ENCODE results near the gene RNF144A.

The RNF144A gene

GRCh38 chr2:7027956-7028655 is 110.9 kb downstream of the RNF144A start:
- Histone ChIP-seq H3K4me1 (ENCODE audit: insufficient read depth, poor library complexity, severe bottlenecking) (no peaks in the 10 kb centered on the region), H3K27ac (ENCODE audit: poor library complexity, severe bottlenecking) (no peak overlapping the region), H3K36me3 (ENCODE audit: low read depth) (no peaks in the 10 kb centered on the region), H3K9me3 (ENCODE audit: severe bottlenecking) (no peaks in the 10 kb centered on the region), H3K27me3 (ENCODE audit: insufficient read depth, poor library complexity, severe bottlenecking) (no peaks in the 10 kb centered on the region), H3K4me3 (ENCODE audit: severe bottlenecking) (no peak overlapping the region)
- ATAC-seq (ENCODE audit: low read depth) (no peak), DNase-seq (ENCODE audit: low spot score) (no peak)
- TF ChIP-seq, protein P1, sequence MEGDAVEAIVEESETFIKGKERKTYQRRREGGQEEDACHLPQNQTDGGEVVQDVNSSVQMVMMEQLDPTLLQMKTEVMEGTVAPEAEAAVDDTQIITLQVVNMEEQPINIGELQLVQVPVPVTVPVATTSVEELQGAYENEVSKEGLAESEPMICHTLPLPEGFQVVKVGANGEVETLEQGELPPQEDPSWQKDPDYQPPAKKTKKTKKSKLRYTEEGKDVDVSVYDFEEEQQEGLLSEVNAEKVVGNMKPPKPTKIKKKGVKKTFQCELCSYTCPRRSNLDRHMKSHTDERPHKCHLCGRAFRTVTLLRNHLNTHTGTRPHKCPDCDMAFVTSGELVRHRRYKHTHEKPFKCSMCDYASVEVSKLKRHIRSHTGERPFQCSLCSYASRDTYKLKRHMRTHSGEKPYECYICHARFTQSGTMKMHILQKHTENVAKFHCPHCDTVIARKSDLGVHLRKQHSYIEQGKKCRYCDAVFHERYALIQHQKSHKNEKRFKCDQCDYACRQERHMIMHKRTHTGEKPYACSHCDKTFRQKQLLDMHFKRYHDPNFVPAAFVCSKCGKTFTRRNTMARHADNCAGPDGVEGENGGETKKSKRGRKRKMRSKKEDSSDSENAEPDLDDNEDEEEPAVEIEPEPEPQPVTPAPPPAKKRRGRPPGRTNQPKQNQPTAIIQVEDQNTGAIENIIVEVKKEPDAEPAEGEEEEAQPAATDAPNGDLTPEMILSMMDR (IDR thresholded peaks at IDR 0.05; ENCODE audit: poor library complexity, severe bottlenecking): no peak

DNA sequence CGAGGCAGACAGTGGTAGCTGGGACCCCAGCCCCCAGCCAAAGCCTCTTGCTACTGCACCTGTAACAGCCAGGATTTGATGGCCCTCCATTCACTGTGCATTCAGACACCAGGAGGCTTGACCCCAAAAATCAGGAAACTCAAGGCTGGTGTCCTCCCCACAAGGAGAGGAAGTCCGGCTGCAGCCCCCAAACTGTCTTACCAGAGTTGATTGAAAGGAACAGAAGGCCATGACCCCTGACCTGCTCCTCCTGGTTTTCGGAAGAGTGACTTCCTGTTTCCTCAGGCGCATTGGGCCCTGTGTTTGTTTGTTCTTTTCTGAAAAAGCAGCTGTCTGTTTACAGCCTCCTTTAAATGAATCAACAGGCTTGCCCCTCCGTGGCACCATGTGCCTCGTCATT is 111.6 kb downstream of the RNF144A start:
- H3K9me3 ChIP-seq (ENCODE audit: severe bottlenecking): no peaks in the 10 kb centered on the region
- H3K27ac ChIP-seq (ENCODE audit: poor library complexity, severe bottlenecking): no peak overlapping the region
- H3K4me1 ChIP-seq (ENCODE audit: insufficient read depth, poor library complexity, severe bottlenecking): no peaks in the 10 kb centered on the region
- H3K36me3 ChIP-seq (ENCODE audit: low read depth): no peaks in the 10 kb centered on the region
- ATAC-seq (ENCODE audit: low read depth) (no peak), DNase-seq (ENCODE audit: low spot score) (no peak)
- TF ChIP-seq, protein P1 (IDR thresholded peaks at IDR 0.05; ENCODE audit: poor library complexity, severe bottlenecking): no peak
- H3K27me3 ChIP-seq (ENCODE audit: insufficient read depth, poor library complexity, severe bottlenecking): no peaks in the 10 kb centered on the region
- no peak overlapping the region for H3K4me3 ChIP-seq (ENCODE audit: severe bottlenecking)

- H3K27me3 ChIP-seq (ENCODE audit: insufficient read depth, poor library complexity, severe bottlenecking): no peaks in the 10 kb centered on the region
- H3K27ac ChIP-seq (ENCODE audit: poor library complexity, severe bottlenecking): no peak overlapping the region
- H3K9me3 ChIP-seq (ENCODE audit: severe bottlenecking): no peaks in the 10 kb centered on the region
- ATAC-seq (ENCODE audit: low read depth) (no peak), DNase-seq (ENCODE audit: low spot score) (no peak)
- H3K36me3 ChIP-seq (ENCODE audit: low read depth): no peaks in the 10 kb centered on the region
- no peak overlapping the region for H3K4me3 ChIP-seq (ENCODE audit: severe bottlenecking)
- TF ChIP-seq, protein P1 (IDR thresholded peaks at IDR 0.05; ENCODE audit: poor library complexity, severe bottlenecking): no peak
- no peaks in the 10 kb centered on the region for H3K4me1 ChIP-seq (ENCODE audit: insufficient read depth, poor library complexity, severe bottlenecking)
Measured at GRCh38 chr2:7029291-7030059, 112.3 kb downstream of the RNF144A start.

DNA sequence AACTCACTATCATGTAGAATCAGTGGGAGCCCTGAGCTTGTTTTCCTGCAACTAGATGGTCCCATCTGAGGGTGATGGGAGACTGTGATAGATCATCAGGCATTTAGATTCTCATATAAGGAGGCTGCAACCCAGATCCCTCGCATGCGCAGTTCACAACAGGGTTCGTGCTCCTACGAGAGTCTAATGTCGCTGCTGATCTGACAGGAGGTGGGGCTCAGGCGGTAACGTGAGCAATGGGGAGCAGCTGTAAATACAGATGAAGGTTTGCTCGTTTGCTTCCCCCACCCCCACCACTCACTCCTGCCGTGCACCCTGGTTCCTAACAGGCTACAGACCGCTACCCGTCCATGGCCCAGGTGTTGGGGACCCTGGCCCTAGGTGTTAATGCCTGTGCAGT is 113.6 kb downstream of the RNF144A start:
- no peaks in the 10 kb centered on the region for H3K9me3 ChIP-seq (ENCODE audit: severe bottlenecking)
- DNase-seq (ENCODE audit: low spot score) (no peak), ATAC-seq (ENCODE audit: low read depth) (no peak)
- H3K4me1 ChIP-seq (ENCODE audit: insufficient read depth, poor library complexity, severe bottlenecking): no peaks in the 10 kb centered on the region
- no peaks in the 10 kb centered on the region for H3K36me3 ChIP-seq (ENCODE audit: low read depth)
- peaks cover 11% of the 10 kb centered on the region for H3K27me3 ChIP-seq (ENCODE audit: insufficient read depth, poor library complexity, severe bottlenecking)
- no peak overlapping the region for H3K27ac ChIP-seq (ENCODE audit: poor library complexity, severe bottlenecking)
- H3K4me3 ChIP-seq (ENCODE audit: severe bottlenecking): no peak overlapping the region
- TF ChIP-seq, protein P1 (IDR thresholded peaks at IDR 0.05; ENCODE audit: poor library complexity, severe bottlenecking): no peak
